Endothelial cell of umbilical vein (primary cell): ENCODE data around the gene FXYD7. TPM values are rescaled to one million over a fixed set of nuclear protein-coding genes. Genes with fewer than 3 reads are reported as not detected.

ENCODE experiments used
- BruUV-seq: library from RNA; stranded (reverse); fragments of 400-500 nt; replicated peaks from 2 replicates; lab custom pipeline; 2021; lab: Mats Ljungman, UMichigan
- CTCF ChIA-PET: fragments of 300-600, 350-600 bp; sonication (Branson Sonifier 250); formaldehyde crosslinking; loops from one replicate; lab custom pipeline; 2021; ENCODE audit warnings: antibody characterized with exemption, inconsistent platforms; lab: Charles Lee
- POLR2A ChIA-PET: fragments of 300-600, 350-600 bp; sonication (Branson Sonifier 250); formaldehyde crosslinking; loops from one replicate; lab custom pipeline; 2021; ENCODE audit warnings: antibody characterized with exemption, inconsistent platforms; lab: Charles Lee
- DNase-seq: peaks from one replicate; pipeline ENCODE4 v3.0.0-alpha.2; 2011; ENCODE audit warnings: low read depth, low spot score
- FAIRE-seq: peaks from 2 replicates; lab custom pipeline; 2011; peaks lifted over from hg19 to GRCh38; lab: Jason Lieb, UNC
- H2AFZ ChIP-seq: 2 replicates; pipeline ENCODE4 v1.6.0; 2012; ENCODE audit warnings: low read depth, low read length, control low read depth, inconsistent platforms
- H3K27ac ChIP-seq: 2 replicates; pipeline ENCODE4 v1.5.1; 2011; ENCODE audit warnings: low read depth, mild to moderate bottlenecking, control low read depth, low read length, moderate library complexity; ENCODE audit not compliant: insufficient read depth
- H3K27me3 ChIP-seq, 2 experiments: 2 replicates each; pipeline versions ENCODE4 v1.6.0 to v1.6.1; 2011; ENCODE audit warnings: low read length in 2 of 2, mixed read lengths in 1 of 2; ENCODE audit not compliant: control insufficient read depth in 2 of 2, insufficient read depth in 2 of 2
- H3K36me3 ChIP-seq, 2 experiments: 2 replicates in 1 of 2; 3 replicates in 1 of 2; pipeline ENCODE4 v1.5.1; 2011; ENCODE audit warnings: low read length in 2 of 2, mild to moderate bottlenecking in 1 of 2, moderate library complexity in 1 of 2; ENCODE audit not compliant: control insufficient read depth in 2 of 2, insufficient read depth in 2 of 2; ENCODE audit errors: extremely low read depth in 1 of 2
- H3K4me1 ChIP-seq: 3 replicates; pipeline ENCODE4 v1.5.1; 2011; ENCODE audit warnings: mild to moderate bottlenecking, low read length; ENCODE audit not compliant: control insufficient read depth, insufficient read depth; ENCODE audit errors: extremely low read depth
- H3K4me2 ChIP-seq: 2 replicates; pipeline ENCODE4 v1.6.1; 2011; ENCODE audit warnings: low read length, control low read depth, mixed read lengths; ENCODE audit not compliant: insufficient read depth
- H3K4me3 ChIP-seq, 3 experiments: fragments of 200-600 bp in 1 of 3; sonication (generic), shearing (Covaris generic) in 1 of 3; replicated peaks in 1 of 3; 2 replicates each; pipeline ENCODE4 v1.5.1; 2011 to 2016; ENCODE audit warnings: control low read depth in 3 of 3, low read length in 3 of 3, mild to moderate bottlenecking in 2 of 3, inconsistent platforms in 1 of 3, low read depth in 1 of 3, moderate library complexity in 1 of 3; ENCODE audit not compliant: insufficient read depth in 1 of 3
- H3K79me2 ChIP-seq: 2 replicates; pipeline ENCODE4 v1.6.0; 2012; ENCODE audit warnings: low read length, inconsistent platforms; ENCODE audit not compliant: control insufficient read depth, insufficient read depth
- H3K9ac ChIP-seq: replicated peaks from 2 replicates; pipeline ENCODE3; 2011; ENCODE audit warnings: low read length, control low read depth; ENCODE audit not compliant: insufficient read depth; ENCODE audit errors: extremely low read depth
- H3K9me1 ChIP-seq: replicated peaks from 3 replicates; pipeline ENCODE4 v1.6.0; 2011; ENCODE audit warnings: mild to moderate bottlenecking, low read length; ENCODE audit not compliant: control insufficient read depth, insufficient read depth; ENCODE audit errors: extremely low read depth
- H3K9me3 ChIP-seq: replicated peaks from 2 replicates; pipeline ENCODE4 v1.5.1; 2012; ENCODE audit warnings: low read length, inconsistent platforms; ENCODE audit not compliant: control insufficient read depth, insufficient read depth
- H4K20me1 ChIP-seq: replicated peaks from 2 replicates; pipeline ENCODE3; 2011; ENCODE audit warnings: mild to moderate bottlenecking, low read length; ENCODE audit not compliant: control insufficient read depth, insufficient read depth; ENCODE audit errors: extremely low read depth
- EZH2 ChIP-seq: IDR thresholded peaks from 2 replicates; pipeline ENCODE4 v1.6.1; 2012; ENCODE audit warnings: borderline replicate concordance, low read depth, mild to moderate bottlenecking, moderate library complexity, low read length, inconsistent platforms; ENCODE audit not compliant: severe bottlenecking
- FOS ChIP-seq: IDR thresholded peaks from 2 replicates; pipeline ENCODE4 v1.6.1; 2011; ENCODE audit warnings: mild to moderate bottlenecking, low read length, moderate library complexity, borderline replicate concordance; ENCODE audit not compliant: insufficient read depth
- GATA2 ChIP-seq: IDR thresholded peaks from 2 replicates; pipeline ENCODE4 v1.7.0; 2011; ENCODE audit warnings: low read depth, mild to moderate bottlenecking, moderate library complexity, mixed read lengths, low read length; ENCODE audit not compliant: insufficient read length, insufficient read depth
- JUN ChIP-seq: IDR thresholded peaks from 2 replicates; pipeline ENCODE4 v1.6.1; 2011; ENCODE audit warnings: borderline replicate concordance, low read depth; ENCODE audit not compliant: insufficient read length, insufficient read depth
- MYC ChIP-seq: IDR thresholded peaks from one replicate; pipeline ENCODE4 v1.6.1; 2011; ENCODE audit warnings: mild to moderate bottlenecking, low read depth, low read length
- POLR2A ChIP-seq: IDR thresholded peaks from 2 replicates; pipeline ENCODE4 v1.6.1; 2012; ENCODE audit warnings: low read depth, mild to moderate bottlenecking, control low read depth, low read length
- POLR2AphosphoS5 ChIP-seq: IDR thresholded peaks from 2 replicates; pipeline ENCODE4 v1.6.1; 2012; ENCODE audit warnings: low read depth, mild to moderate bottlenecking, control low read depth, low read length, moderate library complexity; ENCODE audit not compliant: insufficient read depth
- dilution Hi-C: fragments of 300-500 bp; cut with MboI; formaldehyde crosslinking; loops from one replicate; pipeline ENCODE4 v1.15.0; 2019; ENCODE audit warnings: low sequenced_read_pairs; ENCODE audit not compliant: extremely low pct_ligation_motif_present
- intact Hi-C: fragments of 100-400 bp; cut with micrococcal nuclease; formaldehyde crosslinking; loops from one replicate; pipeline ENCODE4 v1.10.0; 2022
- polyA plus RNA-seq, 4 experiments: library from polyadenylated mRNA; depleted of rRNA in 3 of 4; stranded (reverse) in 3 of 4; unstranded in 1 of 4; fragments of >200 nt; gene quantifications; 2 replicates each; pipeline versions ENCODE4 v1.2.1 to v1.2.3, GENCODE V29; 2011 to 2012; ENCODE audit warnings: missing spikeins in 1 of 4
- total RNA-seq: library from RNA; stranded (reverse); gene quantifications from 2 replicates; pipeline ENCODE4 v1.2.3, GENCODE V29; 2021
- TF ChIP-seq, protein P1 (sequence below): IDR thresholded peaks from 2 replicates; pipeline ENCODE4 v1.6.1; 2011; ENCODE audit not compliant: insufficient read depth, insufficient read length
- TF ChIP-seq, protein P2 (sequence below), 2 donors: IDR thresholded peaks; 1 replicate in 1 of 2; 2 replicates in 1 of 2; pipeline ENCODE4 v1.5.1; 2011; ENCODE audit warnings: low read length in 2 of 2, mild to moderate bottlenecking in 2 of 2, moderate library complexity in 2 of 2, control low read depth in 1 of 2, inconsistent platforms in 1 of 2, low read depth in 1 of 2; ENCODE audit not compliant: insufficient read depth in 1 of 2; ENCODE audit errors: extremely low read depth in 1 of 2

The FXYD7 gene
- total and polyA plus RNA-seq, 2 donors (not counting 3 experiments of a cell fraction or from before 2014, with no cell fraction given), result not detected

DNA sequence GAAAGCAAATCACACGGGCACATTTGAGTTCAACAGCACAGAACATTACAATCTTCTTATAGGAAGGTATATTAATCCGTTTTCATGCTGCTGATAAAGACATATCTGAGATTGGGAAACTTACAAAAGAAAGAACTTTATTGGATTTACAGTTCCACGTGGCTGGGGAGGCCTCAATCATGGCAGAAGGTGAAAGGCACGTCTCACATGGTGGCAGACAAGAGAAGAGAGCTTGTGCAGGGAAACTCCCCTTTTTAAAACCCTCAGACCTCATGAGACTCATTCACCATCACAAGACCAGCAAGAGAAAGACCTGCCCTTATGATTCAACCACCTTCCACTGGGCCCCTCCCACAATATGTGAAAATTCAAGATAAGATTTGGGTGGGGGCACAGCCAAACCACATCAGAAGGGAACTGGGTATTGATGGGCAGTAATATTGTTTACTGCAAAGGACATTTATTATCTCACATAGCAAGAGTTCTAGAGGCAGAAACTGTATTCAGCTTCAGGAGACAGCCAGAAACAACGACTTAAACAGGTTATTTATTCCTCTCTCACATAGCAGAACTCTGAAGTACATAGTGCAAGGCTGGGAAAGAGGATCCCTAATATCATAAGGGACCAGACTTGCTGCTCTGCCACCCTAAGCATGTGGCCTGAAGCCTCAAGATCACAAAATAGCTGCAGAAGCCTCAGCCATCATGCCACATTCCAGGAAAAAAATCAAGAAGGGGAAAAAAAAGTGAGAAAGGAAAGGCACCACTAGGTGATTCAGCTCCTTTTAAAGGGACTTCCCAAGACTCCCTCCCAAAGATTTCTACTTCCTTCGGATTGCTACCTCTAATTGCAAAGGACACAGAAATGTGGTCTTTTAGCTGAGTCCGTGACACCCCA lies 34.6 kb downstream of the FXYD7 start:
- no peak overlapping the region for H3K27ac ChIP-seq
- H3K36me3 ChIP-seq, result no peaks in the 10 kb centered on the region
- FAIRE-seq (no peak), DNase-seq (no peak)
- no peaks in the 10 kb centered on the region for H4K20me1 ChIP-seq
- H3K27me3 ChIP-seq, result peaks cover 0 to 2% of the 10 kb centered on the region in 2 experiments
- no TSS peak for BruUV-seq
- no peaks in the 10 kb centered on the region for H3K4me1 ChIP-seq
- no peak overlapping the region for H3K9ac ChIP-seq
- TF ChIP-seq POLR2A, result no peak
- no peak for TF ChIP-seq FOS
- TF ChIP-seq POLR2AphosphoS5, result no peak
- TF ChIP-seq MYC, result no peak
- TF ChIP-seq JUN, result no peak
- TF ChIP-seq, protein P1, sequence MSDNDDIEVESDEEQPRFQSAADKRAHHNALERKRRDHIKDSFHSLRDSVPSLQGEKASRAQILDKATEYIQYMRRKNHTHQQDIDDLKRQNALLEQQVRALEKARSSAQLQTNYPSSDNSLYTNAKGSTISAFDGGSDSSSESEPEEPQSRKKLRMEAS, result no peak
- no peak for TF ChIP-seq EZH2
- TF ChIP-seq, protein P2, sequence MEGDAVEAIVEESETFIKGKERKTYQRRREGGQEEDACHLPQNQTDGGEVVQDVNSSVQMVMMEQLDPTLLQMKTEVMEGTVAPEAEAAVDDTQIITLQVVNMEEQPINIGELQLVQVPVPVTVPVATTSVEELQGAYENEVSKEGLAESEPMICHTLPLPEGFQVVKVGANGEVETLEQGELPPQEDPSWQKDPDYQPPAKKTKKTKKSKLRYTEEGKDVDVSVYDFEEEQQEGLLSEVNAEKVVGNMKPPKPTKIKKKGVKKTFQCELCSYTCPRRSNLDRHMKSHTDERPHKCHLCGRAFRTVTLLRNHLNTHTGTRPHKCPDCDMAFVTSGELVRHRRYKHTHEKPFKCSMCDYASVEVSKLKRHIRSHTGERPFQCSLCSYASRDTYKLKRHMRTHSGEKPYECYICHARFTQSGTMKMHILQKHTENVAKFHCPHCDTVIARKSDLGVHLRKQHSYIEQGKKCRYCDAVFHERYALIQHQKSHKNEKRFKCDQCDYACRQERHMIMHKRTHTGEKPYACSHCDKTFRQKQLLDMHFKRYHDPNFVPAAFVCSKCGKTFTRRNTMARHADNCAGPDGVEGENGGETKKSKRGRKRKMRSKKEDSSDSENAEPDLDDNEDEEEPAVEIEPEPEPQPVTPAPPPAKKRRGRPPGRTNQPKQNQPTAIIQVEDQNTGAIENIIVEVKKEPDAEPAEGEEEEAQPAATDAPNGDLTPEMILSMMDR (IDR thresholded peaks at IDR 0.05; ENCODE audit: extremely low read depth in 1 of 2, insufficient read depth in 1 of 2, low read depth in 1 of 2, low read length in 2 of 2), result no peak
- TF ChIP-seq GATA2, result no peak
- H3K9me1 ChIP-seq, result no peaks in the 10 kb centered on the region
- no peak overlapping the region for H2AFZ ChIP-seq
- ChIA-PET CTCF (no interaction called here), POLR2A (no interaction called here)
- H3K4me3 ChIP-seq, result no peak overlapping the region
- no peaks in the 10 kb centered on the region for H3K79me2 ChIP-seq
- H3K4me2 ChIP-seq, result no peak overlapping the region
- H3K9me3 ChIP-seq, result no peaks in the 10 kb centered on the region
- dilution Hi-C loops (no loop called here), intact Hi-C loops (no loop called here)
